ENCODE results near the gene CEP70. TPM values are rescaled to one million over a fixed set of nuclear protein-coding genes. Genes with fewer than 3 reads are reported as not detected.
A peak's percentile ranks its signal among the peaks of the same experiment; 100 is the strongest.
"Not testable (repeated sequence)": the region's sequence is repeated elsewhere in the genome, so short reads cannot be mapped to it uniquely, and the experiment has no call there.

Gene CEP70
- total RNA-seq, 2 experiments from 2014 or later = 14.5 to 15.9 TPM

DNA sequence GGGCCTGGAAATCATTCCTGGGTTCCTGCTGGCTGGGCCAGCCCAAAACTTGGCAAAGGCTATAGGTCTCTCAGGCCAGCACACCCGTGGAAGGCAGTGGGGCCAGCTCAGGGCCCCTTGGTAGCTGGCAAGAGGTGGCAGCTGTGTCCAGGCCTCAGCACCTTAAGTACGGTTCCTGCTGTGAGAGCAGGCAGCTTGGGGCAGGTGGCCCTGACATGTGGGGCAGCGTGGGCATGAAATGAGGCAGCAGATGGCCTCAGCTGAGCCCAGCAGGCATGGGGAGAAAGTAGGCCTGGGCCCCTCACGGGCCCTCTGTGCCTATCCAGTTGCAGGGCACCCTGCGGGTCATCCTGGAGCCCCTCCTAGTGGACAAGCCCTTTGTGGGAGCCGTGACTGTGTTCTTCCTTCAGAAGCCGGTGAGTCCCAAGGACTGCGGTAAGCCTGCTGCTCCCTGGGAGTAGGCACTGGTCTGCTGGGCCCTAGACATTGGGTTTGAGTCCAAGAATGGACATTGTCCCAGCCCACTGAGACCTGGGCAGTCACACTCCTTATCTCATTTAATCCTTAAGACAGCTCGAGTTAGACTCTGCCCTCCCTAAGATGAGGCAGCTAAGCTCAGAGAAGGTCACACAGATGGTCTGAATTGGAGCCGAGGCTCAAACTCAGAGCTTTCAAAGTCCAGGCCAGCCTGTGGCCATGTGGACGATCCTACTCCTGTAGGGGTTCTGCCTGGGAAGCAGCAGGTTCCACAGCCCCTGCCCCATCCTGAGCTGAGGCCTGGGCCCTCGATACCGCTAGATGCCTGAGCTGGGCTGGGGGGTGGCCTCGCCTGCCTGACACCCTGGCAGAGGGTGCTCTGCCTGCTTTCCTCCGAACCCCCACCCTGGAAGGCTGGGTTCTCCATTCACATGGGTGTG is 134.2 kb downstream of the CEP70 start:
- Mint-ChIP-seq H3K36me3 (ENCODE audit: low read depth) (no peaks in the 10 kb centered on the region), H3K4me1 (peaks cover 17% of the 10 kb centered on the region), H3K27ac (no peak overlapping the region), H3K9me3 (no peaks in the 10 kb centered on the region), H3K4me3 (no peak overlapping the region), H3K27me3 (no peaks in the 10 kb centered on the region)
- ChIA-PET POLR2A (no interaction called here), CTCF (interaction anchor here (1.2 kb wide), 1 partner anchor 456 kb away, joined by 4 read pairs; no protein-coding TSS in a partner anchor)
- DNase-seq = no peak

DNA sequence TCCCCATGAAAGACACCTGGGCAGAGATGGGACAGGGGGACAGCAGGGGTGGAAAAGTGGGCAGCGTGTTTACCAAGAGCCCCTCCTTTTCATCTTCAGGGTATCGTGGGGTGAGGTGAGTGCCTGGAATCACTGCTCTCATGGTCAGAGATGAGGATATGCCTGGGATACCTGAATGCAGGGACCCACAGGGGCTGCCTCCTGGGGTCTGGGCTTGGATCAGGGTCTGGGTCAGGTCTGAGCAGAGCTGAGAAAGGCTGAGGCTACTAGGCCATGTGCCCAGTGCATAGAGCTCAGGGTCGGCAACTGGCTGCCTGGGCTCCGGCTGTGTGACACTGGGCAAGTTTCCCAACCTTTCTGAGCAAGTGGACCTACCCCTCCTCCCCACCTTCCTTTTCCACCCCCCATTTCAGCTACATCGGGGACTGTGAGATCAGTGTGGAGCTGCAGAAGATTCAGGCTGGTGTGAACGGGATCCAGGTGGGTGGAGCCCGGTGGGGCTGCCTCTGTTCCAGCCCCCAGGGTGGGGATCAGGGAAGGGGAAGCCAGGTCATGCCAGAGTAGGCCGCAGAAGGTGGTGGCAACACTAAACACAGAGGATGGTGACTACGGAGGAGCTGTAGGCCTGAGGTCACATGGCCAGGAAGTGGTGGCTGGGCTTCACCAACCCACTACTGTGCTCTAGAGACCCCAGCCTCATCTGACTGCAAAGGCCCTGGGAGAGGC is 135.1 kb downstream of the CEP70 start:
- Mint-ChIP-seq H3K9me3 (no peaks in the 10 kb centered on the region), H3K36me3 (ENCODE audit: low read depth) (no peaks in the 10 kb centered on the region), H3K4me3 (no peak overlapping the region), H3K4me1 (peaks cover 17% of the 10 kb centered on the region), H3K27me3 (no peaks in the 10 kb centered on the region), H3K27ac (no peak overlapping the region)
- ChIA-PET CTCF (no interaction called here), POLR2A (no interaction called here)
- DNase-seq = no peak

DNA sequence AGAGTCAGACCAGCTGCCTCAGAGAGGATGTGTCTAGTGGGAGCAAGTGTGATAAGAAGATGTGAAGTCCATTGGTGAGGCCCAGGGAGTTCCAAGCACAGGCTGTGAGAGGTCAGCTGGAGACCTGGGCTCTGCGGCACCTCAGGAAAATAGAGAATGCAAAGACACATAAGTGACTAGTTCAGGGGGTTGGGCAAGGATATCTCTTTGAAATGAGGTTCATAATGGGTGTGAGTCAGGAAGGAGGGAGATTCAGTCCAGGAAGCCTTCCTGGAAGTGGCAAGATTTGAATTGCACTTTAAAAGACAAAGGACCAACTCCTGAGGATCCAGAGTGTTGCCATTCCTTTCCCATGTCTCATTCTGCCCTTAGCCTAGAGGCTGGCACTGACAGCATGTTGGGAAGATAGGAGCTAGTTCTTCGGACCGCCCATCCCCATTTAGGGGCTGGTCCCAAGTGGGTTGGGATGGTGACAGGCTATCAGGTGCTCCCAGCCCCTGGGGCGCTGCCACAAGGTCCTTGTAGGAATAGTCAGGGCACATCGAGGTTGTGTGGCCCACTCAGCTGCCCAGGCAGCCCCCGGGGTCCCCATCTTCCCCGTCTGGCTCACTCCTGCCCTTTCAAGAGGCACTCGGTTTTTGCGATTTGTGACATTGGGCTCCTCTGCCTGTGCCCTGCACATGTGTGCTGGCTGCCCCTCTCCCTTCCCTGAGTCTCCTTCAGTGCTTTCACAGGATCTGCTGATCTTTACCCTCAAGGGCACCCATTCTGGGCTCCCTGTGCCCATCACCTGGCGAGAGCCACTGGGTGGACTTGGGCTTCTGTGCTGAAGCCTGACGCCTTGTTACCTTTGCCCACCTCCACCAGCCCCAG is 136.0 kb downstream of the CEP70 start:
- CTCF ChIA-PET = interaction anchor here (1.8 kb wide), 1 partner anchor 13 kb away, joined by 4 read pairs; no protein-coding TSS in a partner anchor
- POLR2A ChIA-PET = interaction anchor here (0.6 kb wide), 1 partner anchor 15 kb away, joined by 3 read pairs; no protein-coding TSS in a partner anchor

DNA sequence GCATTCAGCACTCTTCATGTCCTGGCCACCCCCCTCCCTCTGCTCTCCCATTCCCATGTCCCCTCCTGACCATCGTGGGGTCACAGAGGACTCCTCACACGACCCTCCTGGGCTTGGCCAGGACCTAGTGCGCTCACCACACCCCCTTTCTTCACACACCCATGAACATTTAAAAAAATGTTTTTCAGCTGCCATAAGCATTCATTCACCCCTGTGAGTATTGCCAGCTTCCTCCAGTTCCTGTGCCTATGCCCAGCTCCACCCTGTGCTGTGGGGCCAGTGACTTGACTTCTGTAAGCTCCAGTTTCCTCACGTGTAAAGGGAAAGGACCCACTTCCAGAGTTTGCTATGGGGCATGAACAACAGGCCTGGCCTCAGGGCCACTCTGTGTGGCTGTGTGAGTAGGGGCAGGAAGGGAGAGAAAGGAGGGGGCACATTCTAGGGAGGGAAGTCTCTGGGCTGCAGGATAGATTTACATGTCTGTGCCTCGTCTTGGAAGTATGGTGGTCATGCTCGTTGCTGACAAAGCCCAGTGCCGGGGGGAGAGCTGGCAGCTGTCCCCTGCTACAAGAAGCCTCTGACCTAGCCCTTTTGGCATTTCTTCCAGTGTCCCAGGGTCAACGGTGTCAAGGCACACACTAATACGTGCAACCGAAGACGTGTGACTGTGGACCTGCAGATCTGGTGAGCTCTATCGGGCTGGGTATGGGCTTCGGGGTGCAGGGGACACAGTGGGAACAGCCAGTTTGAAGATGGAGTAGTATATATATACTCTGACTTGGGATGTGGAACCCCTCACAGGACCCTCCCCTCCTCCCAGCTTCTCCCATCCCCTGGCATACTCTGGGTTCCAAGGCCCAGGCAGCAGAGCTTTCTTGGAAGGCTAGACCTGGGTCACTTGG is 136.8 kb downstream of the CEP70 start:
- H3K27ac Mint-ChIP-seq = peak overlapping the region; percentile 68
- no peaks in the 10 kb centered on the region for H3K9me3 Mint-ChIP-seq
- POLR2A ChIA-PET = interaction anchor here (0.6 kb wide), 1 partner anchor 14 kb away, joined by 3 read pairs; no protein-coding TSS in a partner anchor
- CTCF ChIA-PET = interaction anchor here (0.6 to 1.8 kb wide), 2 partner anchors 14 to 96 kb away, joined by 3 to 4 read pairs; no protein-coding TSS in a partner anchor
- no peaks in the 10 kb centered on the region for H3K36me3 Mint-ChIP-seq (ENCODE audit: low read depth)
- H3K4me3 Mint-ChIP-seq = no peak overlapping the region
- H3K4me1 Mint-ChIP-seq = peaks cover 17% of the 10 kb centered on the region
- H3K27me3 Mint-ChIP-seq = no peaks in the 10 kb centered on the region
- DNase-seq = no peak

More for the DNA sequence above, 136.0 kb downstream of the CEP70 start:
- H3K4me3 Mint-ChIP-seq = no peak overlapping the region
- DNase-seq = no peak
- H3K27me3 Mint-ChIP-seq = no peaks in the 10 kb centered on the region
- peaks cover 17% of the 10 kb centered on the region for H3K4me1 Mint-ChIP-seq
- no peaks in the 10 kb centered on the region for H3K36me3 Mint-ChIP-seq (ENCODE audit: low read depth)
- no peaks in the 10 kb centered on the region for H3K9me3 Mint-ChIP-seq
- H3K27ac Mint-ChIP-seq = peak overlapping the region; percentile 68

DNA sequence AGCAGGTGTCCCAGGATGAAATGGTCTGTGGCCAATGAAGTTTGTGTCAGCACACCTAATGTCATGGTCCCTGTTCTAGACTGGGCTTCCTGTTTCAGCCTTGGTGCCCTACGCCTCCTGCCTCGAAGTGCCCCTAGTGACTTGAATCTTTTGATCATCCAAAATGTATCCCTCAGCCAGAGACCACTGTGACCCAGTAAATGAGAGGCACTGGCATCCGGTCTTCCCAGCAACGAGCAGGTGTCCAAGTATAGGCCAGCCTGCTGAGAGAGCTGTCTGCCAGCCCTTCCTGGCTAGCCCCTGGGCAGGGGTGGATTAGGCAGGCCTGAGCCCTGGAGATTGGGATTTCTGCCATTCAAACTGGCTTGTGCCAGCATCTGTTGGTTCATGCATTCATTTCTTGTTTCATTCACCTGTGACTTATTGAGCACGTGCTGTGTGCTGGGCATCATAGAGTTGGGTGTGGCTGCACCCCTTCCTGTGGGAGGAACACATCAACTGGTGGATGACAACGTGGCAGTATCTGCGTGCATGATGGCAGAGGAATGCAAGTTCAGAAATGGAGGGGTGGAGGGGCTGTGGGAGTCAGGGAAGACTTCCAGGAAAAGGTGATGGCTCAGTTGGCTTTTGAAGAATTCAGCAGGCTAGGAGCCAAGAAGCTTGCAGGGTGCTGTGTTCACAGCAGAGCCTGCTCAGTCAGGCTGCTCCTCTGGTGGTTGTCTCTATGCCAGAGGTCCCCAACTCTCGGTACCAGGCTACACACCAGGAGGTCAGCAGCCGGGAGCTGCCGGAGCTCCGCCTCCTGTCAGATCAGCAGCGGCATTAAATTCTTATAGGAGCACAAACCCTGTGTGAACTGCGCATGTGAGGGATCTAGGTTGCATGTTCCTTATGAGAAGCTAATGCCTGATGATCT is 138.0 kb downstream of the CEP70 start:
- Mint-ChIP-seq H3K27me3 (no peaks in the 10 kb centered on the region), H3K27ac (peak overlapping the region; percentile 64), H3K4me3 (no peak overlapping the region), H3K9me3 (no peaks in the 10 kb centered on the region), H3K4me1 (peaks cover 17% of the 10 kb centered on the region), H3K36me3 (ENCODE audit: low read depth) (no peaks in the 10 kb centered on the region)
- ChIA-PET CTCF (interaction anchor here (0.6 kb wide), 1 partner anchor 97 kb away, joined by 3 read pairs; no protein-coding TSS in a partner anchor), POLR2A (no interaction called here)
- DNase-seq = peak; percentile 25

DNA sequence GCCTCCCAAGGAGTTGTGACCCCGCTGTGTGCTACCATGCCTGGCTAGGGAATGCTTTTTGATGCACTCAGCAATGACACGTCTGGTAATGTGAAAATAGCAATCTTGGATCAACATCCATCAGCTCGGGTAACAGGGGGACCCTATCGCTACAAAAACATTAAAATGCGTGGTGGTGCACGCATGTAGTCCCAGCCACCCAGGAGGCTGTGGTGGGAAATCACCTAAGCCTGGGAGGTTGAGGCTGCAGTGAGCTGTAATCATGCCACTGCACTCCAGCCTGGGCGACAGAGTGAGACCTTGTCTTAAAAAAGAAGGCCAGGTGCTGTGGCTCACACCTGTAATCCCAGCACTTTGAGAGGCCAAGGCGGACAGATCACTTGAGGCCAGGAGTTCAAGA is 140.1 kb downstream of the CEP70 start:
- CTCF ChIA-PET, H3K9me3 Mint-ChIP-seq: not testable (repeated sequence)

DNA sequence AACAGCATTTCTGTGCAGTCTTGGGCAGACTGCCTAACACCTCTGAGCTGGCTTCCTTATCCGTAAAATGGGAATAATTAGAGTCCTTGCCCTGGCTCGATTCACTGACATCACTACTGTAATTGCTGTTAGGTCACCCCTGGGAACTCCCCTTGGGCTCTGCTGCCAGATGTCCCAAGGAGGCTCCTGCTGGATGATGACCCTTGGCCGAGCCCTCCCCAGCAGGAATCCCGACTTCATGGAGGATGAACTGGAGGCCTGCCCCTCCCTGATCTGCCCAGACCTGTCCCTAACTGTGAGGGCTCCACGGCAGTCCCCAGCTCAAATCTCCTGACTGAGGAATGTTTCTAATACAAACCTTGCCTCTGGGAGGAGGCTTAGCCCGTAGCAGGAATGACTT is 141.6 kb downstream of the CEP70 start:
- Mint-ChIP-seq H3K4me3 (no peak overlapping the region), H3K27me3 (no peaks in the 10 kb centered on the region), H3K4me1 (peaks cover 17% of the 10 kb centered on the region), H3K27ac (no peak overlapping the region), H3K9me3 (no peaks in the 10 kb centered on the region), H3K36me3 (ENCODE audit: low read depth) (no peaks in the 10 kb centered on the region)
- POLR2A ChIA-PET = no interaction called here
- DNase-seq = no peak
- CTCF ChIA-PET = no interaction called here

More for the DNA sequence above, 140.1 kb downstream of the CEP70 start:
- H3K27ac Mint-ChIP-seq; H3K27me3 Mint-ChIP-seq; H3K4me3 Mint-ChIP-seq; H3K36me3 Mint-ChIP-seq (ENCODE audit: low read depth); POLR2A ChIA-PET; DNase-seq: not testable (repeated sequence)
- H3K4me1 Mint-ChIP-seq = peaks cover 17% of the 10 kb centered on the region

DNA sequence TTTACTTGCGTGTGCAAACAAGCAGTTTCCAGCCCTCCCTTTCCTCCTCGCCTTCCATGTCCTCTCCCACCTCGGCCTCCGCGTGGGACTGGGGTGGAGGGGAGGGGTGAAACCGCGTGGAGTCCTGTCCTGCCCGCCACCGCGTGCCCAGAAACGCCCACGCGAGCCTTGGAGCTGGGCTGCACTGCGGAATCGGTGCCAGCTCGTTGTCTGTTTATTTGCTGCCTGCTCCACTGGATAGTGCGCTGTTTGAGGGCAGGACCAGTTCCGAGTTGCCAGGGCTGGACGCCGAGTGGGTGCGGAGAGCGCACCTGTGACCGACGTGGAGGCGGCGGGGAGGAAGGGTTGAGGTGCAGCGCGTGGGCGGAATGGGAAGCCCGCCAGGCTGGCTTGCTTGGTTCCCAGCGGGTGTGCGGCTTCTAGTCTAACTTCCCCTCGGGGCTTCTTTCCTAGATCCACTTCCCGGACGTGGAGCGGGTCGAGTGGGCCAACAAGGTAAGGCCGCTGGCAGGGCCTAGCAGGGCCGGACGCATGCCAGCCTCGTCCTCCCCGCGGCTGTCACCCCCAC is 142.4 kb downstream of the CEP70 start:
- H3K36me3 Mint-ChIP-seq (ENCODE audit: low read depth) = no peaks in the 10 kb centered on the region
- no peak overlapping the region for H3K4me3 Mint-ChIP-seq
- H3K27me3 Mint-ChIP-seq = no peaks in the 10 kb centered on the region
- no peak overlapping the region for H3K27ac Mint-ChIP-seq
- ChIA-PET POLR2A (no interaction called here), CTCF (interaction anchor here (0.8 kb wide), 1 partner anchor 13 kb away, joined by 3 read pairs; no protein-coding TSS in a partner anchor)
- H3K4me1 Mint-ChIP-seq = peaks cover 13% of the 10 kb centered on the region
- no peak for DNase-seq
- H3K9me3 Mint-ChIP-seq = no peaks in the 10 kb centered on the region

DNA sequence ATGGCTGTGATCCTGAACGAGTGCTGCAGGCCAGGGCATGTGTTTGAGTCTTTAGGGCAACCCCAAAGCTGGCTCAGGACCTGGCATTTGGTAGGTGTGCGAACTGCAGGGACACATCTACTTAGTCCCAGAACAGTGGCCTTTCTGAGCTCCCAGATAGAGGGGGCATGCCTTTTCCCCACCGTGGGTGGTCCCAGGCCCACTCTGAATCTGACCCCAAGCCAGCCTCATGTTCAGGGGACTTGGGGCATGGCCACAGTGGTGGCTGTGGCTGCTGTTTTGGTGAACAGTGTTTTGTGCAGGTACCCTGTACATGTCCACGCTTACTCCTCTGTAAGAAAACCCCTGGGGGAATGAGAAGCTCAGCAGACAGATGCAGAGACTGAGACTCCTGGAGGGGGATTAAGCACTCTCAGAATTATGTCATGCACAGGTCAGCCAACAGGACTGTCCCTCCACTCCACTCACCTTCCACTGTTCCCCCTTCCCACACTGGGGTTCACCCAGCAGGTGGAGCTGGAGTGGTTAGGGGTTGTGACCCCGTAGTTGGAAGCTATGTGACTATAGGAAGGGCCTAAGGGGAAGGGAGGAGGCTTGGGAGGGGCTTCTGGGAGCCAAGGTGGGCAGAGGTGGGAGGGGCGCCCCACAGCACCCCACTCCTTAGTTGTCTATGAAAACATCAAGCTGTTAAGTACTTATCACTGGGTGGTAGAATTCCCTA is 143.2 kb downstream of the CEP70 start:
- ChIA-PET CTCF (interaction anchor here (0.8 kb wide), 1 partner anchor 12 kb away, joined by 3 read pairs; no protein-coding TSS in a partner anchor), POLR2A (no interaction called here)
- H3K27ac Mint-ChIP-seq = no peak overlapping the region
- H3K4me3 Mint-ChIP-seq = no peak overlapping the region
- H3K36me3 Mint-ChIP-seq (ENCODE audit: low read depth) = no peaks in the 10 kb centered on the region
- DNase-seq = no peak
- H3K4me1 Mint-ChIP-seq = peaks cover 5% of the 10 kb centered on the region
- H3K9me3 Mint-ChIP-seq = no peaks in the 10 kb centered on the region
- H3K27me3 Mint-ChIP-seq = no peaks in the 10 kb centered on the region

DNA sequence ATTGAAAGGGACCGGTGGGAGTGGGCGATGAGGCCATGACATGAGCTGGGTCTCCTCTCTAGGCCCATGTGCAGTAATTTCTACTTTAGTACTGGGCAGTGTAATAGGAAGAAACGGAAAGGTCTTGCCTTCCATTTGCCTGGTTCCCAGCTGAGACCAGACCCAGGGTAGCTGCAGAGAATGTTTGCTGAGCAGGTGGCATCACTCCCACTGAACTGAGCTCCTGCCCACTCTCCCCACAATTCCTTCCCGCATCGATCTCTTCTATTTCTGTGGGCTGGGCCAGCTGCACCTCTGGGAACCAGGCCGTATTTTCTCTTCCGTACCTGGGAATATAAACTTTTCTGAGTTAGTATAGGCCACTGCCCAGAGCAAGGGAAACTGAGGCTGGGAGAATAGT is 143.9 kb downstream of the CEP70 start:
- CTCF ChIA-PET = no interaction called here

More for the DNA sequence above, 143.9 kb downstream of the CEP70 start:
- H3K36me3 Mint-ChIP-seq (ENCODE audit: low read depth) = no peaks in the 10 kb centered on the region
- H3K4me1 Mint-ChIP-seq = no peaks in the 10 kb centered on the region
- H3K4me3 Mint-ChIP-seq = no peak overlapping the region
- no peak for DNase-seq
- H3K27me3 Mint-ChIP-seq = no peaks in the 10 kb centered on the region
- no peak overlapping the region for H3K27ac Mint-ChIP-seq
- POLR2A ChIA-PET = no interaction called here
- H3K9me3 Mint-ChIP-seq = no peaks in the 10 kb centered on the region

All from activated CD4-positive, alpha-beta T cell treated with anti-CD3 and anti-CD28 coated beads, Interleukin-2, amount 10 ng/mL, durations not matched to agents 7 days and 5 days (primary cell).